Measurements from ENCODE around the gene IZUMO1R. TPM values are rescaled to one million over a fixed set of nuclear protein-coding genes. Genes with fewer than 3 reads are reported as not detected.

Gene IZUMO1R
- total RNA-seq, 1 donor: not detected

GRCh38 chr11:94281324-94281723, 23.1 kb upstream of the IZUMO1R start:
- no peak overlapping the region for H3K4me3 ChIP-seq (ENCODE audit: low read depth, low read length)
- no peak for DNase-seq (ENCODE audit: low read depth)
- no peak for TF ChIP-seq CTCF (IDR thresholded peaks at IDR 0.05; ENCODE audit: insufficient read depth, low read depth, low read length)

- H3K4me3 ChIP-seq (ENCODE audit: low read depth, low read length): no peak overlapping the region
- DNase-seq (ENCODE audit: low read depth): no peak
- no peak for TF ChIP-seq CTCF (IDR thresholded peaks at IDR 0.05; ENCODE audit: insufficient read depth, low read depth, low read length)
Observed at GRCh38 chr11:94283678-94284077, 20.7 kb upstream of the IZUMO1R start.

- no peak overlapping the region for H3K4me3 ChIP-seq (ENCODE audit: low read depth, low read length)
- DNase-seq (ENCODE audit: low read depth): no peak
- TF ChIP-seq CTCF (IDR thresholded peaks at IDR 0.05; ENCODE audit: insufficient read depth, low read depth, low read length): no peak
Observed at GRCh38 chr11:94295534-94295933, 8.8 kb upstream of the IZUMO1R start.

- peak; percentile 15 for TF ChIP-seq CTCF (IDR thresholded peaks at IDR 0.05; ENCODE audit: insufficient read depth, low read depth, low read length)
- no peak overlapping the region for H3K4me3 ChIP-seq (ENCODE audit: low read depth, low read length)
- DNase-seq (ENCODE audit: low read depth): no peak
Observed at GRCh38 chr11:94297985-94298576, 6.3 kb upstream of the IZUMO1R start.

- DNase-seq (ENCODE audit: low read depth): no peak
- no peak for TF ChIP-seq CTCF (IDR thresholded peaks at IDR 0.05; ENCODE audit: insufficient read depth, low read depth, low read length)
- no peak overlapping the region for H3K4me3 ChIP-seq (ENCODE audit: low read depth, low read length)
Observed at GRCh38 chr11:94302776-94303175, 1.6 kb upstream of the IZUMO1R start.

GRCh38 chr11:94305146-94305545, 766 bp downstream of the IZUMO1R start:
- peak; percentile 16 for DNase-seq (ENCODE audit: low read depth)
- H3K4me3 ChIP-seq (ENCODE audit: low read depth, low read length): no peak overlapping the region
- no peak for TF ChIP-seq CTCF (IDR thresholded peaks at IDR 0.05; ENCODE audit: insufficient read depth, low read depth, low read length)

All from fibroblast of villous mesenchyme (primary cell).